ENCODE data around the gene NEDD4L. TPM values are rescaled to one million over a fixed set of nuclear protein-coding genes. Genes with fewer than 3 reads are reported as not detected.

The NEDD4L gene
- total and polyA plus RNA-seq, 5 donors from 2014 or later, result 4.4 to 19.6 (median 7.8) TPM

DNA sequence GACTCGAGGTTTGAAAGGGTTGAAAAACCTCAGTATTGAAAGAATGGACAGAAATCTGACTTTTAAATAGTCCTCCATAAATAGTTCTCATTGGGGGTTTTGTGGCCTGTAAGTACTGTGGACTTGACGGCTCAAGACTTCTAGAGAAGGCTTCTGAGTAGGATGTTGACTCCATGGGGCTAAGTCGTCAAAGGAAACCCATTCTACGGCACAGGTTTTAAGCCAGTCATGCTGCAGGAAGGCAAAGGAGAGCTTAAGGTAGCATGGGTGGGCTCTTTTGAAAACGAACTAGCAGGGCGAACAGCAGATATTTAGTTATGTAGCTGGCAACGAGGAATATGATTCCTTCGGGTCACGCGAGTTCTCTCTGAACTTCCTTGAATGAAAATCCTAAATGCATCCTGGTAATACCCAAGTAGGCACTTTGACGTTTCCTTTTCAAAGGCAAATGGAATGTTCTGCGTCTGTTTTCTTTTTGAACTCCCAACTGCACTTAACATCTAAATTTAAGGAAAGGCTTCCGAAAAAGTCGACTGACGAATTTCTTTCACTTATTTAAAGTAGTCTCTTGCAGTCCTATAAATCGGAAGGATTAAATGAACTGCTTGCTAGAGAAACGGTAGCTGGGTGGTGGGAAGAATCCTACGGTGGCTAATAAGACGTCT lies 1.1 kb upstream of the NEDD4L start:
- no peaks in the 10 kb centered on the region for H3K36me3 Mint-ChIP-seq
- peak in 2 of 3 donors; percentile 13 to 20 for DNase-seq

GRCh38 chr18:58044370-58045241 lies 580 bp downstream of the NEDD4L start:
- H3K4me1 Mint-ChIP-seq, result peaks cover 4 to 32% (median 19%) of the 10 kb centered on the region in 4 donors
- H3K27ac Mint-ChIP-seq, result peak overlapping the region in 2 of 3 donors; percentile 52 to 65
- Histone ChIP-seq H3K36me3 (ENCODE audit: control insufficient read depth, insufficient read depth, low read length) (no peaks in the 10 kb centered on the region), H3K27ac (ENCODE audit: insufficient read depth, low read length, poor library complexity, severe bottlenecking) (no peak overlapping the region), H3K4me1 (ENCODE audit: control insufficient read depth, insufficient read depth, low read length, poor library complexity, severe bottlenecking) (peaks cover 24% of the 10 kb centered on the region), H3K27me3 (ENCODE audit: control insufficient read depth, insufficient read depth, low read length) (peaks cover 9% of the 10 kb centered on the region), H3K4me3 (ENCODE audit: low read depth, low read length) (peak overlapping the region; percentile 66), H3K9me3 (ENCODE audit: control insufficient read depth in 2 of 2, low read length in 2 of 2) (no peaks in the 10 kb centered on the region)
- peak overlapping the region; percentile 89 to 96 (median 92) for H3K4me3 Mint-ChIP-seq
- peaks cover 0 to 1% (median 0%) of the 10 kb centered on the region in 7 donors for H3K9me3 Mint-ChIP-seq
- peak; percentile 18 to 49 (median 22) for DNase-seq
- ATAC-seq (ENCODE audit: low read depth in 2 of 2), result peak in 1 of 2 donors; percentile 28
- no peaks in the 10 kb centered on the region for H3K36me3 Mint-ChIP-seq
- peaks cover 41% of the 10 kb centered on the region for H3K27me3 Mint-ChIP-seq

More for the DNA sequence above, 1.1 kb upstream of the NEDD4L start:
- Mint-ChIP-seq H3K27ac (peak overlapping the region in 2 of 3 donors; percentile 55 to 65), H3K27me3 (peaks cover 50% of the 10 kb centered on the region), H3K4me1 (peaks cover 4 to 29% (median 19%) of the 10 kb centered on the region in 4 donors), H3K4me3 (peak overlapping the region; percentile 89 to 95 (median 93)), H3K9me3 (peaks cover 0 to 3% (median 0%) of the 10 kb centered on the region in 7 donors)
- no peak overlapping the region for H3K27ac ChIP-seq (ENCODE audit: insufficient read depth, low read length, poor library complexity, severe bottlenecking)
- no peaks in the 10 kb centered on the region for H3K36me3 ChIP-seq (ENCODE audit: control insufficient read depth, insufficient read depth, low read length)
- H3K9me3 ChIP-seq (ENCODE audit: control insufficient read depth in 2 of 2, low read length in 2 of 2), result no peaks in the 10 kb centered on the region
- H3K4me3 ChIP-seq (ENCODE audit: low read depth, low read length), result peak overlapping the region; percentile 68
- peaks cover 24% of the 10 kb centered on the region for H3K4me1 ChIP-seq (ENCODE audit: control insufficient read depth, insufficient read depth, low read length, poor library complexity, severe bottlenecking)
- no peak for ATAC-seq (ENCODE audit: low read depth in 2 of 2)
- H3K27me3 ChIP-seq (ENCODE audit: control insufficient read depth, insufficient read depth, low read length), result peaks cover 7% of the 10 kb centered on the region

GRCh38 chr18:58045242-58046092 lies 1.4 kb downstream of the NEDD4L start:
- Mint-ChIP-seq H3K27ac (peak overlapping the region; percentile 52 to 75 (median 65)), H3K36me3 (no peaks in the 10 kb centered on the region), H3K4me1 (peaks cover 4 to 32% (median 19%) of the 10 kb centered on the region in 4 donors), H3K9me3 (peaks cover 0 to 1% (median 0%) of the 10 kb centered on the region in 7 donors), H3K4me3 (peak overlapping the region; percentile 89 to 96 (median 92)), H3K27me3 (peaks cover 37% of the 10 kb centered on the region)
- H3K4me1 ChIP-seq (ENCODE audit: control insufficient read depth, insufficient read depth, low read length, poor library complexity, severe bottlenecking), result peaks cover 24% of the 10 kb centered on the region
- peaks cover 9% of the 10 kb centered on the region for H3K27me3 ChIP-seq (ENCODE audit: control insufficient read depth, insufficient read depth, low read length)
- no peaks in the 10 kb centered on the region for H3K9me3 ChIP-seq (ENCODE audit: control insufficient read depth in 2 of 2, low read length in 2 of 2)
- peak overlapping the region; percentile 66 for H3K4me3 ChIP-seq (ENCODE audit: low read depth, low read length)
- H3K36me3 ChIP-seq (ENCODE audit: control insufficient read depth, insufficient read depth, low read length), result no peaks in the 10 kb centered on the region
- ATAC-seq (ENCODE audit: low read depth in 2 of 2) (no peak), DNase-seq (peak; percentile 3 to 34 (median 26))
- no peak overlapping the region for H3K27ac ChIP-seq (ENCODE audit: insufficient read depth, low read length, poor library complexity, severe bottlenecking)

GRCh38 chr18:58046093-58046793 lies 2.2 kb downstream of the NEDD4L start:
- no peak overlapping the region for H3K4me3 ChIP-seq (ENCODE audit: low read depth, low read length)

GRCh38 chr18:58046794-58047555 lies 2.9 kb downstream of the NEDD4L start:
- DNase-seq (no peak), ATAC-seq (ENCODE audit: low read depth in 2 of 2) (no peak)
- Histone ChIP-seq H3K36me3 (ENCODE audit: control insufficient read depth, insufficient read depth, low read length) (no peaks in the 10 kb centered on the region), H3K27ac (ENCODE audit: insufficient read depth, low read length, poor library complexity, severe bottlenecking) (no peak overlapping the region), H3K9me3 (ENCODE audit: control insufficient read depth in 2 of 2, low read length in 2 of 2) (no peaks in the 10 kb centered on the region), H3K27me3 (ENCODE audit: control insufficient read depth, insufficient read depth, low read length) (peaks cover 9% of the 10 kb centered on the region), H3K4me1 (ENCODE audit: control insufficient read depth, insufficient read depth, low read length, poor library complexity, severe bottlenecking) (peaks cover 24% of the 10 kb centered on the region), H3K4me3 (ENCODE audit: low read depth, low read length) (no peak overlapping the region)
- Mint-ChIP-seq H3K4me1 (peaks cover 4 to 35% (median 18%) of the 10 kb centered on the region in 4 donors), H3K9me3 (peaks cover 0 to 1% (median 0%) of the 10 kb centered on the region in 7 donors), H3K27me3 (peaks cover 37% of the 10 kb centered on the region), H3K27ac (no peak overlapping the region), H3K36me3 (no peaks in the 10 kb centered on the region), H3K4me3 (peak overlapping the region in 2 of 4 donors; percentile 20 to 89)

More at GRCh38 chr18:58046093-58046793, 2.2 kb downstream of the NEDD4L start:
- H3K27ac ChIP-seq (ENCODE audit: insufficient read depth, low read length, poor library complexity, severe bottlenecking), result no peak overlapping the region
- Mint-ChIP-seq H3K36me3 (no peaks in the 10 kb centered on the region), H3K27ac (peak overlapping the region in 1 of 3 donors; percentile 52), H3K4me1 (peaks cover 4 to 32% (median 19%) of the 10 kb centered on the region in 4 donors), H3K4me3 (peak overlapping the region; percentile 89 to 96 (median 92)), H3K9me3 (peaks cover 0 to 1% (median 0%) of the 10 kb centered on the region in 7 donors), H3K27me3 (peaks cover 37% of the 10 kb centered on the region)
- ATAC-seq (ENCODE audit: low read depth in 2 of 2) (no peak), DNase-seq (no peak)
- peaks cover 24% of the 10 kb centered on the region for H3K4me1 ChIP-seq (ENCODE audit: control insufficient read depth, insufficient read depth, low read length, poor library complexity, severe bottlenecking)
- H3K36me3 ChIP-seq (ENCODE audit: control insufficient read depth, insufficient read depth, low read length), result no peaks in the 10 kb centered on the region
- no peaks in the 10 kb centered on the region for H3K9me3 ChIP-seq (ENCODE audit: control insufficient read depth in 2 of 2, low read length in 2 of 2)
- H3K27me3 ChIP-seq (ENCODE audit: control insufficient read depth, insufficient read depth, low read length), result peaks cover 9% of the 10 kb centered on the region

GRCh38 chr18:58047556-58047882 lies 3.5 kb downstream of the NEDD4L start:
- Histone ChIP-seq H3K4me1 (ENCODE audit: control insufficient read depth, insufficient read depth, low read length, poor library complexity, severe bottlenecking) (peaks cover 24% of the 10 kb centered on the region), H3K36me3 (ENCODE audit: control insufficient read depth, insufficient read depth, low read length) (no peaks in the 10 kb centered on the region), H3K27me3 (ENCODE audit: control insufficient read depth, insufficient read depth, low read length) (peaks cover 9% of the 10 kb centered on the region), H3K9me3 (ENCODE audit: control insufficient read depth in 2 of 2, low read length in 2 of 2) (no peaks in the 10 kb centered on the region), H3K4me3 (ENCODE audit: low read depth, low read length) (no peak overlapping the region), H3K27ac (ENCODE audit: insufficient read depth, low read length, poor library complexity, severe bottlenecking) (no peak overlapping the region)
- no peaks in the 10 kb centered on the region for H3K36me3 Mint-ChIP-seq
- H3K27ac Mint-ChIP-seq, result no peak overlapping the region
- H3K9me3 Mint-ChIP-seq, result peaks cover 0 to 1% (median 0%) of the 10 kb centered on the region in 7 donors
- peaks cover 4 to 40% (median 22%) of the 10 kb centered on the region in 4 donors for H3K4me1 Mint-ChIP-seq
- ATAC-seq (ENCODE audit: low read depth in 2 of 2), result no peak
- H3K4me3 Mint-ChIP-seq, result peak overlapping the region in 1 of 4 donors; percentile 7
- DNase-seq, result no peak
- peaks cover 36% of the 10 kb centered on the region for H3K27me3 Mint-ChIP-seq

Measured in CD4-positive, CD25-positive, alpha-beta regulatory T cell (primary cell).